Esophagus squamous epithelium (tissue), 5 donors: Measurements from ENCODE around the gene ZRANB1. TPM values are rescaled to one million over a fixed set of nuclear protein-coding genes. Genes with fewer than 3 reads are reported as not detected.

Source experiments
- DNase-seq: peaks from one replicate; lab custom pipeline; 2025; lab: John Stamatoyannopoulos, UW
- H3K27ac ChIP-seq, 4 donors: fragments of 200-600 bp; sonication (generic); one replicate each; pipeline ENCODE4 v1.5.1; 2016 to 2019; ENCODE audit warnings: mild to moderate bottlenecking in 1 of 4
- H3K27me3 ChIP-seq, 4 donors: fragments of 200-600 bp; sonication (generic); 1 replicate in 3 of 4; 2 replicates in 1 of 4; pipeline versions ENCODE4 v1.5.1 to v1.6.0; 2017 to 2021; ENCODE audit warnings: antibody characterized with exemption in 1 of 4
- H3K36me3 ChIP-seq, 3 donors: fragments of 200-600 bp; sonication (generic); one replicate each; pipeline ENCODE4 v1.5.1; 2016 to 2019
- H3K4me1 ChIP-seq, 3 donors: fragments of 200-600 bp; sonication (generic); one replicate each; pipeline ENCODE4 v1.5.1; 2017 to 2019
- H3K4me3 ChIP-seq, 4 donors: fragments of 200-600 bp; sonication (generic); 1 replicate in 3 of 4; 2 replicates in 1 of 4; pipeline ENCODE4 v1.5.1; 2016 to 2019; ENCODE audit warnings: mild to moderate bottlenecking in 2 of 4, moderate library complexity in 1 of 4
- H3K9me3 ChIP-seq, 3 donors: fragments of 200-600 bp; sonication (generic); one replicate each; pipeline ENCODE4 v1.5.1; 2016 to 2019
- POLR2A ChIP-seq, 4 donors: fragments of 450-650 bp; IDR thresholded peaks; one replicate each; pipeline ENCODE4 v1.6.1; 2017; ENCODE audit warnings: antibody characterized with exemption in 4 of 4, mild to moderate bottlenecking in 4 of 4, moderate library complexity in 3 of 4
- WGBS, 2 donors: methylation state at CpG; one replicate each; pipeline ENCODE4 v1.1.5; 2018; 5-methylcytosine and 5-hydroxymethylcytosine counted together
- intact Hi-C: fragments of 100-400 bp; cut with DNase I; formaldehyde crosslinking; loops from one replicate; pipeline ENCODE4 v1.15.0; 2022
- total RNA-seq, 4 donors: library from RNA; depleted of rRNA; stranded (reverse); fragments of >200 nt; gene quantifications; one replicate each; pipeline ENCODE4 v1.1.0, GENCODE V29; 2016
- TF ChIP-seq, protein P1 (sequence below), 6 experiments: fragments of 450-650 bp in 4 of 6; fragments of 200-600 bp in 2 of 6; sonication (generic) in 2 of 6; IDR thresholded peaks; one replicate each; pipeline ENCODE4 v1.5.1; 2016 to 2019; ENCODE audit warnings: antibody characterized with exemption in 6 of 6, mild to moderate bottlenecking in 4 of 6, moderate library complexity in 4 of 6
- donor health status: DM: yes; HTN: yes; CAD: no.

Gene ZRANB1
- 10 to 100 TPM; 11.7 to 25.2 (median 17.4) TPM for total RNA-seq

DNA sequence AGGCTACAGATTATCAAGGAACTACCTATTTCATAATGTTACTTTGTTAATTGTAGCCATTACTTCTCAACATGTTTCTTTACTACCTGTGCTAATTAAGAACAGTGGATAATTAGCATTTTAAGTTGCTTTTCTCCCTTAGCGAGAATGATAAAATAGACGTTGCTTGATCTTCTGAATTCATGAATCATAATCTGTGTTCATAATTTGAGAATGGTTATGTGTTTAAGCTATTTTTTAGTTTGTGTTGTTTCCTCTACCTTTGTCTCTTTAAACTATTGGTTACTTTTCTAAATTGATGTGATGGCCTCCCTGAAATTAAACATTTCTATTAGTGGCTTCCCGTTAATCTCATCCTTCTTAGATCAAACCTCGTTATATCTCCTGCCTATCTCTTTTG, at the start of gene ZRANB1:
Gene ZRANB1, plus strand, starts transcription at position 301 of the 400 bp plus-strand sequence. CDS start 371 bp downstream, outside the sequence.
- Histone ChIP-seq H3K4me1 (peaks cover 0 to 38% (median 10%) of the 10 kb centered on the region in 3 donors), H3K9me3 (no peaks in the 10 kb centered on the region), H3K27ac (peak within 1 kb of the TSS in 2 of 4 donors; percentile 37 to 47), H3K27me3 (no peaks in the 10 kb centered on the region), H3K4me3 (no peak within 1 kb of the TSS), H3K36me3 (peaks cover 0 to 10% (median 0%) of the 10 kb centered on the region in 3 donors)
- DNase-seq, result no peak
- 86 to 88% methylated on average over 4 of the region's 4 CpGs for WGBS, 2 donors
- no peak for TF ChIP-seq POLR2A (IDR thresholded peaks at IDR 0.05)
- TF ChIP-seq, protein P1, sequence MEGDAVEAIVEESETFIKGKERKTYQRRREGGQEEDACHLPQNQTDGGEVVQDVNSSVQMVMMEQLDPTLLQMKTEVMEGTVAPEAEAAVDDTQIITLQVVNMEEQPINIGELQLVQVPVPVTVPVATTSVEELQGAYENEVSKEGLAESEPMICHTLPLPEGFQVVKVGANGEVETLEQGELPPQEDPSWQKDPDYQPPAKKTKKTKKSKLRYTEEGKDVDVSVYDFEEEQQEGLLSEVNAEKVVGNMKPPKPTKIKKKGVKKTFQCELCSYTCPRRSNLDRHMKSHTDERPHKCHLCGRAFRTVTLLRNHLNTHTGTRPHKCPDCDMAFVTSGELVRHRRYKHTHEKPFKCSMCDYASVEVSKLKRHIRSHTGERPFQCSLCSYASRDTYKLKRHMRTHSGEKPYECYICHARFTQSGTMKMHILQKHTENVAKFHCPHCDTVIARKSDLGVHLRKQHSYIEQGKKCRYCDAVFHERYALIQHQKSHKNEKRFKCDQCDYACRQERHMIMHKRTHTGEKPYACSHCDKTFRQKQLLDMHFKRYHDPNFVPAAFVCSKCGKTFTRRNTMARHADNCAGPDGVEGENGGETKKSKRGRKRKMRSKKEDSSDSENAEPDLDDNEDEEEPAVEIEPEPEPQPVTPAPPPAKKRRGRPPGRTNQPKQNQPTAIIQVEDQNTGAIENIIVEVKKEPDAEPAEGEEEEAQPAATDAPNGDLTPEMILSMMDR (IDR thresholded peaks at IDR 0.05), result no peak
- intact Hi-C loops, result no loop called here

DNA sequence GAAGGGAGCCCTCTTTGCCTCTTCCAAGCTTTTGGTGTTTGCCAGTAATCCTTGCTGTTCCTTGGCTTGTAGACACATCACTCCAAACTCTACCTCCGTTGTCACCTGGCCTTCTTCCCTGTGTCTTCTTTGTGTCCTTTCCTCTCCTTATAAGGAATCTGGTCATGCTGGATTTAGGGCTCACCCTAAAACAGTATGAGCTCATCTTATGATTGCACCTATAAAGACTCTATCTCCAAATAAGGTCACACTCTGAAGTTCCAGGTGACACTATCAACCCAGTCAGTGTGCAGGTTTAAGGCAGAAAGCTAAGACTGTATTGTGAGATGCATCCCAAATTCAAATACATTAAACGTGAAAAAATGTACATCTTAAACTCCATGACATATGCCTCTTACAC, 49.0 kb upstream of the ZRANB1 start:
- Histone ChIP-seq H3K27ac (no peak overlapping the region), H3K9me3 (no peaks in the 10 kb centered on the region), H3K27me3 (peaks cover 0 to 18% (median 0%) of the 10 kb centered on the region in 4 donors), H3K4me1 (no peaks in the 10 kb centered on the region), H3K36me3 (no peaks in the 10 kb centered on the region), H3K4me3 (no peak overlapping the region)
- 64 to 72% methylated on average over 2 of the region's 2 CpGs for WGBS, 2 donors
- DNase-seq, result no peak
- intact Hi-C loops, result no loop called here
- TF ChIP-seq, protein P1 (IDR thresholded peaks at IDR 0.05), result no peak
- TF ChIP-seq POLR2A (IDR thresholded peaks at IDR 0.05), result no peak

GRCh38 chr10:124894569-124895215, 47.2 kb upstream of the ZRANB1 start:
- no peaks in the 10 kb centered on the region for H3K9me3 ChIP-seq
- no peaks in the 10 kb centered on the region for H3K4me1 ChIP-seq
- no peak for DNase-seq
- H3K36me3 ChIP-seq, result no peaks in the 10 kb centered on the region
- no peak overlapping the region for H3K27ac ChIP-seq
- intact Hi-C loops, result no loop called here
- 69 to 88% methylated on average over 8 to 12 of the region's 13 CpGs for WGBS, 2 donors
- TF ChIP-seq, protein P1 (IDR thresholded peaks at IDR 0.05), result no peak
- no peak for TF ChIP-seq POLR2A (IDR thresholded peaks at IDR 0.05)
- H3K27me3 ChIP-seq, result peaks cover 0 to 30% (median 0%) of the 10 kb centered on the region in 4 donors
- H3K4me3 ChIP-seq, result no peak overlapping the region

DNA sequence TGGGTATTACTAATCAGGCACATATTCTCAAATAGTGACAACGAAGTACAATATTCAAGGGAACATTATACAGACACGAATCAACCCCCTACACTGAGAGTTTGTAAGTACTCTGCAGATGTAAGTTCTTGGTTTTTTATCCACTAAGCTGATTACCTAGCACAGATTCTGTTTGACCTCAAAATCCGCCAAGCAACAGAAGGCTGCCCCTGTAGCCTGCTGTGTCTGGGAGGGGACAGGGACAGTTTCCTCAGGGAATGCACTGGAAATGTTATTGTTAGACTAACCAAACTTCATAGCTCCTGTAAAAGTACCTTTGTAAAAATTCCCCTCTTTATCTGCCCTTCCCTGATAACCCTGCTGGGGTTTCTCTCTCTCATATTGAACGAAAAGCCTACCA, 45.2 kb upstream of the ZRANB1 start:
- intact Hi-C loops, result no loop called here
- peaks cover 0 to 30% (median 0%) of the 10 kb centered on the region in 4 donors for H3K27me3 ChIP-seq
- WGBS, 2 donors, result 65 to 70% methylated on average over 4 of the region's 4 CpGs

DNA sequence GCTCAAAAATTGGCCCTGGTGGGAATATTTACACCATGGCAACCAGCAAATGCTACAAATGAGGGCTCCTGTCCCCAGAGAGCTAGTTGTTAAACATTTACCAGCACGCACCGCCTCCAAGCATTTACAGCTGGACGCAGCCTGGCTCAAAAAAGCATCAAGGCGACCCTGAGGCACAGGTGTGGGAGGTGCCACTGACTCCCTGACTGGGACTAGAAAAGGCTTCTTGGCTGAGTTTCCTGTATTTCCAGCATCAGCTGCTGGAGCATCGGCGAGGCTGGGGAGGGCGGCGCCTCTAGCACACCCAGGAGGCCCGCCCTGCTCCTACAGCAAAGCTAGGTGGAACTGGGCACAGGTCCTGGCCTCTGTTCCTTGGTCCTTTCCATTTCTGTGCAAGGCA, 43.5 kb upstream of the ZRANB1 start:
- no peaks in the 10 kb centered on the region for H3K9me3 ChIP-seq
- TF ChIP-seq POLR2A (IDR thresholded peaks at IDR 0.05), result no peak
- TF ChIP-seq, protein P1 (IDR thresholded peaks at IDR 0.05), result no peak
- H3K36me3 ChIP-seq, result no peaks in the 10 kb centered on the region
- no peak for DNase-seq
- H3K4me1 ChIP-seq, result no peaks in the 10 kb centered on the region
- 30% methylated on average over 2 of the region's 9 CpGs; no CpG with 5 or more reads in 1 of the 2 donors for WGBS, 2 donors
- H3K4me3 ChIP-seq, result no peak overlapping the region
- intact Hi-C loops, result no loop called here
- H3K27ac ChIP-seq, result no peak overlapping the region
- H3K27me3 ChIP-seq, result peaks cover 0 to 35% (median 0%) of the 10 kb centered on the region in 4 donors

More for the DNA sequence above, 45.2 kb upstream of the ZRANB1 start:
- no peak for DNase-seq
- H3K27ac ChIP-seq, result no peak overlapping the region
- H3K4me1 ChIP-seq, result no peaks in the 10 kb centered on the region
- H3K4me3 ChIP-seq, result no peak overlapping the region
- TF ChIP-seq, protein P1 (IDR thresholded peaks at IDR 0.05), result no peak
- no peak for TF ChIP-seq POLR2A (IDR thresholded peaks at IDR 0.05)
- H3K36me3 ChIP-seq, result no peaks in the 10 kb centered on the region
- no peaks in the 10 kb centered on the region for H3K9me3 ChIP-seq
